HepG2 (cell line): Measurements from ENCODE around the gene SECTM1. TPM values are rescaled to one million over a fixed set of nuclear protein-coding genes. Genes with fewer than 3 reads are reported as not detected.

Source experiments
- AGO1 ChIP-seq: fragments of 200-400 bp; formaldehyde crosslinking; IDR thresholded peaks from 2 replicates; pipeline ENCODE4 v1.6.1; 2017; ENCODE audit warnings: mild to moderate bottlenecking, low read depth, low read length, moderate library complexity; ENCODE audit not compliant: poor library complexity, severe bottlenecking
- CREM ChIP-seq, 2 experiments: sonication (generic) in 1 of 2; formaldehyde crosslinking in 1 of 2; IDR thresholded peaks; 2 replicates each; pipeline versions ENCODE4 v1.4.0 to v1.6.1; 2016 to 2020; ENCODE audit warnings: antibody characterized with exemption in 1 of 2, mild to moderate bottlenecking in 1 of 2, missing genetic modification reagents in 1 of 2
- FOXO1 ChIP-seq: sonication (generic); formaldehyde crosslinking; IDR thresholded peaks from 2 replicates; pipeline ENCODE4 v1.4.0; 2020; ENCODE audit warnings: missing genetic modification reagents
- HOXA5 ChIP-seq: sonication (generic); formaldehyde crosslinking; IDR thresholded peaks from 2 replicates; pipeline ENCODE4 v1.4.0; 2020; ENCODE audit warnings: missing genetic modification reagents
- KLF13 ChIP-seq: sonication (generic); formaldehyde crosslinking; IDR thresholded peaks from 2 replicates; pipeline ENCODE4 v1.4.0; 2020; ENCODE audit warnings: mild to moderate bottlenecking, missing genetic modification reagents
- KLF9 ChIP-seq: IDR thresholded peaks from 2 replicates; pipeline ENCODE4 v1.6.1; 2016; ENCODE audit warnings: low read depth
- MAZ ChIP-seq, 2 experiments: sonication (generic) in 1 of 2; formaldehyde crosslinking in 1 of 2; IDR thresholded peaks; 2 replicates each; pipeline versions ENCODE4 v1.5.0 to v1.6.1; 2012 to 2020; ENCODE audit warnings: low read depth in 2 of 2, mild to moderate bottlenecking in 2 of 2, borderline replicate concordance in 1 of 2, improper control_type of control experiment in 1 of 2, low read length in 1 of 2, missing genetic modification reagents in 1 of 2, moderate library complexity in 1 of 2
- MZF1 ChIP-seq: sonication (generic); formaldehyde crosslinking; IDR thresholded peaks from 2 replicates; pipeline ENCODE4 v1.8.1; 2023; ENCODE audit warnings: mild to moderate bottlenecking, missing genetic modification reagents, borderline replicate concordance
- RCOR2 ChIP-seq: IDR thresholded peaks from 2 replicates; pipeline ENCODE4 v1.6.1; 2016; ENCODE audit warnings: missing biosample characterization, missing genetic modification reagents
- RFXANK ChIP-seq: IDR thresholded peaks from 2 replicates; pipeline ENCODE4 v1.6.1; 2016
- RORA ChIP-seq: sonication (generic); formaldehyde crosslinking; IDR thresholded peaks from 2 replicates; pipeline ENCODE4 v1.5.0; 2020; ENCODE audit warnings: mild to moderate bottlenecking, missing genetic modification reagents, moderate library complexity
- ZBTB4 ChIP-seq: sonication (generic); formaldehyde crosslinking; IDR thresholded peaks from 2 replicates; pipeline ENCODE4 v1.4.0; 2020; ENCODE audit warnings: missing genetic modification reagents, mild to moderate bottlenecking, borderline replicate concordance
- ZC3H13 ChIP-seq: sonication (generic); formaldehyde crosslinking; IDR thresholded peaks from 2 replicates; pipeline ENCODE4 v1.8.1; 2023; ENCODE audit warnings: mild to moderate bottlenecking, missing genetic modification reagents, moderate library complexity
- ZNF20 ChIP-seq: sonication (generic); formaldehyde crosslinking; IDR thresholded peaks from 2 replicates; pipeline ENCODE4 v1.4.0; 2020; ENCODE audit warnings: mild to moderate bottlenecking, moderate library complexity, missing genetic modification reagents
- ZNF292 ChIP-seq: sonication (generic); formaldehyde crosslinking; IDR thresholded peaks from 2 replicates; pipeline ENCODE4 v1.8.1; 2022; ENCODE audit warnings: mild to moderate bottlenecking, low read depth, missing genetic modification reagents, borderline replicate concordance
- ZNF446 ChIP-seq: sonication (generic); formaldehyde crosslinking; IDR thresholded peaks from 2 replicates; pipeline ENCODE4 v1.5.0; 2020; ENCODE audit warnings: mild to moderate bottlenecking, missing genetic modification reagents
- ZNF83 ChIP-seq: sonication (generic); formaldehyde crosslinking; IDR thresholded peaks from 2 replicates; pipeline ENCODE4 v1.4.0; 2020; ENCODE audit warnings: missing genetic modification reagents, mild to moderate bottlenecking, borderline replicate concordance
- ZSCAN29 ChIP-seq: sonication (generic); formaldehyde crosslinking; conservative IDR thresholded peaks from 2 replicates; pipeline ENCODE4 v1.4.0; 2020; ENCODE audit warnings: mild to moderate bottlenecking, missing genetic modification reagents
- polyA plus RNA-seq, 8 experiments: library from polyadenylated mRNA; depleted of rRNA in 3 of 8; stranded (reverse) in 7 of 8; unstranded in 1 of 8; fragments of >200 nt; fragmentation: Illumina TruSeq in 4 of 8; extraction: Trizol in 4 of 8; gene quantifications; 2 replicates each; pipeline versions ENCODE4 v1.2.1 to v1.2.3, GENCODE V29; 2011 to 2016; ENCODE audit warnings: low read depth in 4 of 8, missing spikeins in 1 of 8, mixed read lengths in 1 of 8; ENCODE audit not compliant: insufficient read depth in 1 of 8
- total RNA-seq, 5 experiments: library from RNA; depleted of rRNA; stranded (reverse); fragments of >200 nt; fragmentation: Illumina TruSeq; extraction: Trizol; gene quantifications; 2 replicates each; pipeline ENCODE4 v1.2.3, GENCODE V29; 2016; ENCODE audit warnings: low read depth in 1 of 5
- TF ChIP-seq, protein P1 (sequence below): sonication (generic); formaldehyde crosslinking; IDR thresholded peaks from 2 replicates; pipeline ENCODE4 v1.8.1; 2022; ENCODE audit warnings: low read depth, mild to moderate bottlenecking, missing genetic modification reagents
- TF ChIP-seq, protein P2 (sequence below): IDR thresholded peaks from 2 replicates; pipeline ENCODE4 v1.6.1; 2016; ENCODE audit warnings: low read depth, control low read depth

SECTM1 gene
- total and polyA plus RNA-seq, 2 of the 13 experiments (the other 11 are each of a cell fraction or from before 2014, with no cell fraction given): 3.5 to 5.3 TPM

DNA sequence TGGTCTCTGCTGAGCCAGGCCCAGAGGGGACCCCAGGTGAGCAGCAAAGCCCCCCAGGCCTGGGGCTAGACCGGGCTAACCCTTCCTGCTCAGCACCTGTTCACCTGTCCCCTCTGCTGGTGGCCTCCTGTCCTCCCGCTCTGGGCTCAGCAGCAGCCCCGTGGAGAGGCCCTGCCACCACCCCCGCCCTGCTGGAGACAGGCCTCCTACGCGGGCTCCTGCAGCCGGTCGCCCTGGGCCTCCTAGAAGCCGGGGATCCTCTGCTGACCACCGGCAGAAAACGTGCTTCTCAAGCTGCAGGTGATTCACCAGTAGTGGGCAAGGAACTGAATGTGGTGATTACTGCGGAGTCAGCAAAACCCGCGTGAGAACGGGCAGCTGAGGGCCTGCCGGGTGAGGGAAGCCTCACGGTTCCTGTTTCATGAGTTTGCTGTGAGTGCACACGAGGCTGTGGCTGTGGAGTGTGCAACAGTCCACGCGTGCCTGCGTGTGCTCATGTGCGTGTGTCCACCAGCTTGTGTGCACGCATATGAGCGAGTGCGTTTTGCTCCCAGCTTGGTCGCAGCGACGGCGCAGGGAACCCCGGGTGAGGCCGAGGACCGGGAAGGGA is 792 bp downstream of the SECTM1 start (continued):
- TF ChIP-seq HOXA5 (CRISPR knock-in tag): no peak
- TF ChIP-seq MZF1: no peak
- no peak for TF ChIP-seq ZC3H13
- TF ChIP-seq ZNF83 (CRISPR knock-in tag): no peak
- peak; percentile 29; the same call in 1 of the 2 replicates for TF ChIP-seq MAZ (IDR thresholded peaks at IDR 0.05; ENCODE audit: borderline replicate concordance, low read depth, low read length)
- no peak for TF ChIP-seq MAZ (CRISPR knock-in tag; IDR thresholded peaks at IDR 0.05; ENCODE audit: low read depth)
- peak; percentile 52; the same call in 1 of the 2 replicates for TF ChIP-seq ZBTB4
- TF ChIP-seq ZNF446 (CRISPR knock-in tag): 0 out of 2 replicates have a peak, but pooled peaks have one; percentile 31
- TF ChIP-seq AGO1: peak; percentile 58
- no peak for TF ChIP-seq KLF13 (CRISPR knock-in tag)
- TF ChIP-seq RCOR2 (CRISPR knock-in tag): no peak
- TF ChIP-seq, protein P1, sequence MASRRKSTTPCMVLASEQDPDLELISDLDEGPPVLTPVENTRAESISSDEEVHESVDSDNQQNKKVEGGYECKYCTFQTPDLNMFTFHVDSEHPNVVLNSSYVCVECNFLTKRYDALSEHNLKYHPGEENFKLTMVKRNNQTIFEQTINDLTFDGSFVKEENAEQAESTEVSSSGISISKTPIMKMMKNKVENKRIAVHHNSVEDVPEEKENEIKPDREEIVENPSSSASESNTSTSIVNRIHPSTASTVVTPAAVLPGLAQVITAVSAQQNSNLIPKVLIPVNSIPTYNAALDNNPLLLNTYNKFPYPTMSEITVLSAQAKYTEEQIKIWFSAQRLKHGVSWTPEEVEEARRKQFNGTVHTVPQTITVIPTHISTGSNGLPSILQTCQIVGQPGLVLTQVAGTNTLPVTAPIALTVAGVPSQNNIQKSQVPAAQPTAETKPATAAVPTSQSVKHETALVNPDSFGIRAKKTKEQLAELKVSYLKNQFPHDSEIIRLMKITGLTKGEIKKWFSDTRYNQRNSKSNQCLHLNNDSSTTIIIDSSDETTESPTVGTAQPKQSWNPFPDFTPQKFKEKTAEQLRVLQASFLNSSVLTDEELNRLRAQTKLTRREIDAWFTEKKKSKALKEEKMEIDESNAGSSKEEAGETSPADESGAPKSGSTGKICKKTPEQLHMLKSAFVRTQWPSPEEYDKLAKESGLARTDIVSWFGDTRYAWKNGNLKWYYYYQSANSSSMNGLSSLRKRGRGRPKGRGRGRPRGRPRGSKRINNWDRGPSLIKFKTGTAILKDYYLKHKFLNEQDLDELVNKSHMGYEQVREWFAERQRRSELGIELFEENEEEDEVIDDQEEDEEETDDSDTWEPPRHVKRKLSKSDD: no peak
- 0 out of 2 replicates have a peak, but pooled peaks have one; percentile 18 for TF ChIP-seq ZNF292 (CRISPR knock-in tag)
- no peak for TF ChIP-seq KLF9 (CRISPR knock-in tag)
- TF ChIP-seq ZNF20: no peak
- TF ChIP-seq, protein P2, sequence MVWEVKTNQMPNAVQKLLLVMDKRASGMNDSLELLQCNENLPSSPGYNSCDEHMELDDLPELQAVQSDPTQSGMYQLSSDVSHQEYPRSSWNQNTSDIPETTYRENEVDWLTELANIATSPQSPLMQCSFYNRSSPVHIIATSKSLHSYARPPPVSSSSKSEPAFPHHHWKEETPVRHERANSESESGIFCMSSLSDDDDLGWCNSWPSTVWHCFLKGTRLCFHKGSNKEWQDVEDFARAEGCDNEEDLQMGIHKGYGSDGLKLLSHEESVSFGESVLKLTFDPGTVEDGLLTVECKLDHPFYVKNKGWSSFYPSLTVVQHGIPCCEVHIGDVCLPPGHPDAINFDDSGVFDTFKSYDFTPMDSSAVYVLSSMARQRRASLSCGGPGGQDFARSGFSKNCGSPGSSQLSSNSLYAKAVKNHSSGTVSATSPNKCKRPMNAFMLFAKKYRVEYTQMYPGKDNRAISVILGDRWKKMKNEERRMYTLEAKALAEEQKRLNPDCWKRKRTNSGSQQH: no peak
- TF ChIP-seq RORA (CRISPR knock-in tag): no peak
- TF ChIP-seq CREM (IDR thresholded peaks at IDR 0.05): no peak
- TF ChIP-seq CREM (CRISPR knock-in tag; IDR thresholded peaks at IDR 0.05): no peak
- no peak for TF ChIP-seq ZSCAN29 (CRISPR knock-in tag)
- TF ChIP-seq RFXANK: no peak
- no peak; the same call in 1 of the 2 replicates for TF ChIP-seq FOXO1
